BLaER1 treated with 17β-estradiol and CSF1 and Interleukin-3, amounts not matched to agents 10 nM and 100 nM (cell line): ENCODE measurements around the gene PCED1B.

Experiments
- H3K27ac ChIP-seq, 11 experiments: shearing (Covaris generic); formaldehyde crosslinking; 2 replicates each; pipeline ENCODE4 v1.8.1; 2022
- H3K27me3 ChIP-seq, 11 experiments: shearing (Covaris generic); formaldehyde crosslinking; 2 replicates each; pipeline ENCODE4 v1.8.1; 2022
- H3K36me3 ChIP-seq, 11 experiments: shearing (Covaris generic); formaldehyde crosslinking; 2 replicates each; pipeline ENCODE4 v1.8.1; 2022
- H3K4me1 ChIP-seq, 10 experiments: shearing (Covaris generic); formaldehyde crosslinking; 2 replicates each; pipeline ENCODE4 v1.8.1; 2022
- H3K4me2 ChIP-seq, 11 experiments: shearing (Covaris generic); formaldehyde crosslinking; 2 replicates each; pipeline ENCODE4 v1.8.1; 2022
- H3K4me3 ChIP-seq, 10 experiments: shearing (Covaris generic); formaldehyde crosslinking; 2 replicates each; pipeline ENCODE4 v1.8.1; 2022
- H3K9ac ChIP-seq, 11 experiments: shearing (Covaris generic); formaldehyde crosslinking; 2 replicates each; pipeline ENCODE4 v1.8.1; 2022
- H3K9me3 ChIP-seq, 11 experiments: shearing (Covaris generic); formaldehyde crosslinking; replicated peaks in 1 of 11; 2 replicates each; pipeline ENCODE4 v1.8.1; 2022
- H4K20me1 ChIP-seq, 11 experiments: shearing (Covaris generic); formaldehyde crosslinking; 2 replicates each; pipeline ENCODE4 v1.8.1; 2022
- Cebpa-rat ChIP-seq, 11 experiments: shearing (Covaris generic); IDR thresholded peaks; 2 replicates each; pipeline ENCODE4 v1.8.1; 2022

The PCED1B gene

DNA sequence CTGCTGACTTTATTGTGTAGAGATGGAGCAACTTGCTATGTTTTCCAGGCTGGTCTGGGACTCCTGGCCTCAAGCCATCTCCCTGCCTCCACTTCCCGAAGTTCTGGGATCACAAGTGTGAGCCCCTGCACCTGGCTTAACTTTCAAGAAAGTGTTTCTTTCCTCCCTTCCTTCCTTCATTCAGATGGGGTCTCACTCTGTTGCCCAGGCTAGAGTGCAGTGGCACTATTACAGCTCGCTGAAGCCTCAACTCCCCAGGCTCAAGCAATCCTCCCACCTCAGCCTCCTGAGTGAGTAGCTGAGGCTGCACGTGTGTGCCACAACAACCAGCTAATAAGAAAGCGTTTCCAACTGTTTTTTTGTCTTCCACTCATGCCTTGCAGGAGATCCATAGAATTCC is 186.0 kb downstream of the PCED1B start:
- H3K27ac ChIP-seq: no peak overlapping the region
- H3K36me3 ChIP-seq: no peaks in the 10 kb centered on the region
- H3K9me3 ChIP-seq: peaks cover 6 to 21% (median 14%) of the 10 kb centered on the region in 11 experiments; a peak in 16 of 22 replicates
- H3K4me3 ChIP-seq: no peak overlapping the region
- H3K4me2 ChIP-seq: no peak overlapping the region
- no peaks in the 10 kb centered on the region for H3K27me3 ChIP-seq
- peaks cover 0 to 23% (median 7%) of the 10 kb centered on the region in 10 experiments; a peak in 10 of 20 replicates for H3K4me1 ChIP-seq
- no peaks in the 10 kb centered on the region for H4K20me1 ChIP-seq
- H3K9ac ChIP-seq: no peak overlapping the region
- no peak for TF ChIP-seq Cebpa-rat (IDR thresholded peaks at IDR 0.05)

DNA sequence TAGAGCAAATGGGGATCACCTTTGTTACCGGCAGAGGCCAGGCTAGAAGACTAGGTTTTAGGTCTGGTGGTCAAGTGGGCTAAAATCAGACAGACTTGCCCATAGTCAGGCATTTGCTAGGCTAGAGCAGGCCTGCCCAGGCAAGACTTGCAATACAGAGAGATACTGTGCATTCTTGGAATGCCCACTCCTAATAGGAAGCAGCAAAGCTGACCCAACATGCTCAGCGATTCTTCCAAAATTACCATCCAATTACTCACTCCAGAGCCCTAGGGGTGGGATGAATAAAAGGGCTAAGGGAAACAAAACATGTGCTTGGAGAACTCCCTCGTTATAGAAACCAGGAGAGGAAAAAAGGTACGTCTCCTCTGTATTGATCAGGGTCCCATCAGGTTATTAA is 188.2 kb downstream of the PCED1B start:
- TF ChIP-seq Cebpa-rat (IDR thresholded peaks at IDR 0.05): no peak
- H4K20me1 ChIP-seq: no peaks in the 10 kb centered on the region

DNA sequence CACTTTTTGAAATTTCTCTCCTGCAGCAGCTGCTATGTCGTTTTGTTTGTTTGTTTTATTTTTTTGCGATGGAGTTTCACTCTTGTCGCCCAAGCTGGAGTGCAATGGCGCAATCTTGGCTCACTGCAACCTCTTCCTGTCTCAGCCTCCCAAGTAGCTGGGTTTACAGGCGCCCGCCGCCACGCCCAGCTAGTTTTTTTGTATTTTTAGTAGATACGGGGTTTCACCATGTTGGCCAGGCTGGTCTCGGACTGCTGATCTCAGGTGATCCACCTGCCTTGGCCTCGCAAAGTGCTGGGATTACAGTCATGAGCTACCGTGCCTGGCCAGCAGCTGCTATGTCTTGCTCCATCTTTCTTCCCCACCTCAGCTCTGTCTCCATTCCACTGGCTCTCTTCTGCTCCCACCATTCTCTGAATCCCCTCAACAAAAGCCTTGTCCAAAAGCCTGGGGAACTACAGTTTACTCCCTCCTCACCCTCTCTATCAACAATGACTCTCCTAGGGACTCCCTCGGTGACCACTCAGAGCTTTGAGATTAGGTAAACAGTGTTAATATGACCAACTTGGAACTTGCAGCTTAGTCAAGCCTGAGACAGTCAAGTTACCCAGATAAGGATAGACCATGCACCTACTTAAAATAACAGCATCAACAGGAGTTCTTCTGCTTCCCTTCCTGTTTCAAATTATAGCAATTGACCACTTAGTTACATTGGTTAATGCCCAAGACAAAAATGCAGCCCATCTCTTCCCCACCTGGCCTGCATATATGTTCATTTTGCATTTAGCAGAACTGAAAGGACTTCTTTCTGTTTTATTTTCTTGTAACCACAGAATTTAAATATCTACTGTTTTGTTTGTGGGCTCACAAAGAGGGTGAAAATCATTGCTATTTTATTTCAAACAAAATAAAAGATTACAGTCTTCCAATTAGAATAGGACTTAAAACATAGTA is 189.4 kb downstream of the PCED1B start:
- TF ChIP-seq Cebpa-rat (IDR thresholded peaks at IDR 0.05): no peak
- Histone ChIP-seq H3K4me2 (peak overlapping the region in 6 of 11 experiments; percentile 22 to 54 (median 45); a peak in 11 of 22 replicates), H3K27ac (0 out of 22 replicates have a peak overlapping the region, but pooled peaks of 2 of the 11 experiments have one; percentile 2 to 11)

More for the DNA sequence above, 188.2 kb downstream of the PCED1B start:
- Histone ChIP-seq H3K4me1 (peaks cover 0 to 44% (median 9%) of the 10 kb centered on the region in 10 experiments; a peak in 10 of 20 replicates), H3K36me3 (no peaks in the 10 kb centered on the region), H3K4me2 (no peak overlapping the region), H3K9ac (no peak overlapping the region), H3K27ac (no peak overlapping the region), H3K27me3 (no peaks in the 10 kb centered on the region), H3K4me3 (no peak overlapping the region), H3K9me3 (peaks cover 6 to 21% (median 14%) of the 10 kb centered on the region in 11 experiments; a peak in 16 of 22 replicates)

DNA sequence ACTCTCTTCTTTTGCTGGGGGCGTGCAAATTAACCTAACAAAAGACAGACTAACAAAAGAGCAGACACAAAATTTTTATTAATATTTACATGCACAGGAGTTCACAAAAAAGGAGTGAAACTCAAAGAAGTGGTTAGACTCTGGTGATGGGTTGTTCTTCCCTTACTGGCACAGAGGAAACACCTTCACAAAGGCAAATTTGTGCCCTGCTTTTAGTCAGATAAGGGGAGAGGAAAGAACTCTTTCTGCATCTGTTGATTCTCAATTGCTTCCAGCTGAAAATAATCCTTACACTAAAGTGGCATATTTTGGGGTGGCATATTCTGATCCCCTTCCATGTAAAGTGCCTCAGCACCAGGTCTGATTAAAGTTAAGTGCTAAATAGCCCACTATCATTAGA is 190.5 kb downstream of the PCED1B start:
- no peak for TF ChIP-seq Cebpa-rat (IDR thresholded peaks at IDR 0.05)
- Histone ChIP-seq H3K9ac (no peak overlapping the region), H3K4me1 (peaks cover 5 to 61% (median 17%) of the 10 kb centered on the region in 10 experiments; a peak in 16 of 20 replicates), H3K4me3 (no peak overlapping the region), H3K27ac (0 out of 22 replicates have a peak overlapping the region, but pooled peaks of 1 of the 11 experiments have one; percentile 8), H4K20me1 (no peaks in the 10 kb centered on the region), H3K4me2 (peak overlapping the region in 1 of 11 experiments; percentile 25; a peak in 2 of 22 replicates), H3K36me3 (no peaks in the 10 kb centered on the region), H3K27me3 (no peaks in the 10 kb centered on the region), H3K9me3 (peaks cover 6 to 21% (median 14%) of the 10 kb centered on the region in 11 experiments; a peak in 16 of 22 replicates)

More for the DNA sequence above, 189.4 kb downstream of the PCED1B start:
- peaks cover 0 to 49% (median 9%) of the 10 kb centered on the region in 10 experiments; a peak in 10 of 20 replicates for H3K4me1 ChIP-seq
- peaks cover 6 to 21% (median 14%) of the 10 kb centered on the region in 11 experiments; a peak in 16 of 22 replicates for H3K9me3 ChIP-seq
- H3K27me3 ChIP-seq: no peaks in the 10 kb centered on the region
- H3K4me3 ChIP-seq: no peak overlapping the region
- no peak overlapping the region for H3K9ac ChIP-seq
- H4K20me1 ChIP-seq: no peaks in the 10 kb centered on the region
- no peaks in the 10 kb centered on the region for H3K36me3 ChIP-seq

DNA sequence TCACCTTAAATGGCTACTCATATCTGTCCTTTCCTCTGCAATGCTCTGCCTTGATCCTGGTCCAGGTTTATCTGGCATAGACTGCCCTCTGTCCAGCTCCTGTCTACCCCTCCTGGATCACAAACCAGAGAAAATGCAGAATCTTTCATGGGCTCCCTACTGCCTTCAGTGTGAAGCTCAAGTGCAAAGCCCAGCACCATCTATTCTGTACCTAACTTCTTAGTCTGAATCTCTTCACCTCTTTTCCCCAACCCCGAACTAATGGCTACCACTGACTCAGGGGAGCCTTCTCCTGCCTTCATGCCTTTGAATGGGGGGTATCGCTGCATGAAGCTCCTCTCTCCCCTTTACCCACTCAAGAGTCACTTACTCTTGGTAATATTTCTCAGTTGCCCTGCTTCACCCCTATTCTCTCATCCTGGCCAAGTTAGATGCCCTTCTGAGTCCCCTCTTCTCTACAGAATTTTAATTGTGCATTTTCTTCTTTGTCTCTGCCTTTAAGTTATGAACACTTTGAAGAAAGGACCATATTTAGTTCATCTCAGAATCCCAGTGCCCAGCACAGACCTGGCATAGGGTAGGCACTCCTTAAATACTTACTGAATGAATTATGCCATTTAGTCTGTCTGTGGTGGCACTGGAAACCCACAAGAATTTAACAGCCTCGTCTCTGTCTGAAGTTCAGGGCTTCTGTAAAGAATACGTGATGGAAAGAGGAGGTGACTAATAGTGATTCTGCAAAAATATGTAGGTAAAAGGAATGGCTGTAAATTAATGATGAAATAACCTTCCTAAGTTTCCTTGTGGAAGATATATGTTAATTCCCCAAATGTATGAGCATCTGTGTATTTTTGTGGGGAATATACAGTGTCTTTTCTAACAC is 191.6 kb downstream of the PCED1B start:
- H3K27ac ChIP-seq: 0 out of 22 replicates have a peak overlapping the region, but pooled peaks of 3 of the 11 experiments have one; percentile 0 to 24 (median 16)
- peaks cover 5 to 72% (median 28%) of the 10 kb centered on the region in 10 experiments; a peak in 16 of 20 replicates for H3K4me1 ChIP-seq
- H3K4me3 ChIP-seq: no peak overlapping the region
- peak overlapping the region in 5 of 11 experiments; percentile 10 to 52 (median 42); a peak in 6 of 22 replicates for H3K4me2 ChIP-seq
- peaks cover 6 to 21% (median 14%) of the 10 kb centered on the region in 11 experiments; a peak in 16 of 22 replicates for H3K9me3 ChIP-seq
- TF ChIP-seq Cebpa-rat (IDR thresholded peaks at IDR 0.05): no peak
- H4K20me1 ChIP-seq: no peaks in the 10 kb centered on the region
- no peaks in the 10 kb centered on the region for H3K27me3 ChIP-seq
- no peak overlapping the region for H3K9ac ChIP-seq
- no peaks in the 10 kb centered on the region for H3K36me3 ChIP-seq

DNA sequence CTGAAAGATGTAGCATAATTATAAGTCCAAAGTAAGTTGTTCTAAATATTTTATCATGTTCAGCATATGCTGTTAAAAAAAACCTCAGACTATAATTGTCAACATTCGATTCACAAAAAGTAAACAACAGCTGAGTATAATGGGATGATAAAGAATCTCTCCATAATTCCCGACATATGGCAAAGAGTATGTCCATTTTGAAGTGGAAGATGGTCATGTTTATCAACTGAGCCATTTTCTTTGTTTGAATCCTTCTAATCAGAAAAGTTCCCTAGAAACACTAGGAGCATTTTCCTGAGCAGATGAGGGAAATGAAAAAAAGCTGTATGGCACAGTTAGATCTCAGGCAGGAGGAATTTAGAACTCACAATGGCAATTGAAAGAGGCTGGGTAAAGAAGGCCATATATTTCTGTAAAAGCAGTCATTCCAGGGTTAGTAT is 192.4 kb downstream of the PCED1B start:
- H3K4me1 ChIP-seq: peaks cover 8 to 80% (median 36%) of the 10 kb centered on the region in 10 experiments
- no peak overlapping the region for H3K27ac ChIP-seq
- H4K20me1 ChIP-seq: no peaks in the 10 kb centered on the region
- H3K9ac ChIP-seq: no peak overlapping the region
- H3K27me3 ChIP-seq: no peaks in the 10 kb centered on the region
- H3K4me2 ChIP-seq: peak overlapping the region in 2 of 11 experiments; percentile 50 to 52; a peak in 2 of 22 replicates
- TF ChIP-seq Cebpa-rat (IDR thresholded peaks at IDR 0.05): no peak
- H3K9me3 ChIP-seq: peaks cover 6 to 20% (median 14%) of the 10 kb centered on the region in 11 experiments; a peak in 16 of 22 replicates
- H3K4me3 ChIP-seq: no peak overlapping the region
- no peaks in the 10 kb centered on the region for H3K36me3 ChIP-seq

GRCh38 chr12:47272412-47273190 is 193.2 kb downstream of the PCED1B start:
- Histone ChIP-seq H3K27me3 (no peaks in the 10 kb centered on the region), H3K4me2 (no peak overlapping the region; a peak in 1 of 22 replicates), H3K4me3 (no peak overlapping the region), H3K4me1 (peaks cover 13 to 88% (median 44%) of the 10 kb centered on the region in 10 experiments), H4K20me1 (no peaks in the 10 kb centered on the region), H3K27ac (no peak overlapping the region), H3K36me3 (no peaks in the 10 kb centered on the region), H3K9ac (no peak overlapping the region), H3K9me3 (peaks cover 5 to 12% (median 11%) of the 10 kb centered on the region in 11 experiments; a peak in 16 of 22 replicates)
- TF ChIP-seq Cebpa-rat (IDR thresholded peaks at IDR 0.05): no peak

- H3K9ac ChIP-seq: no peak overlapping the region
- H3K4me1 ChIP-seq: peaks cover 13 to 91% (median 49%) of the 10 kb centered on the region in 10 experiments
- no peak overlapping the region for H3K4me2 ChIP-seq
- peaks cover 0 to 6% (median 5%) of the 10 kb centered on the region in 11 experiments; a peak in 15 of 22 replicates for H3K9me3 ChIP-seq
- H3K27me3 ChIP-seq: no peaks in the 10 kb centered on the region
- no peaks in the 10 kb centered on the region for H4K20me1 ChIP-seq
- H3K4me3 ChIP-seq: no peak overlapping the region
- no peak overlapping the region for H3K27ac ChIP-seq
- no peaks in the 10 kb centered on the region for H3K36me3 ChIP-seq
- no peak for TF ChIP-seq Cebpa-rat (IDR thresholded peaks at IDR 0.05)
Observed at GRCh38 chr12:47273191-47273626, 193.8 kb downstream of the PCED1B start.
